HL-60/S4 (cell line): ENCODE measurements around the gene MYOM3.

Experiments used
- in situ Hi-C: fragments of 300-500 bp; cut with MboI; formaldehyde crosslinking; loops from 2 replicates; pipeline ENCODE4 v1.14.3; 2022; ENCODE audit warnings: low sequenced_read_pairs

MYOM3 gene

DNA sequence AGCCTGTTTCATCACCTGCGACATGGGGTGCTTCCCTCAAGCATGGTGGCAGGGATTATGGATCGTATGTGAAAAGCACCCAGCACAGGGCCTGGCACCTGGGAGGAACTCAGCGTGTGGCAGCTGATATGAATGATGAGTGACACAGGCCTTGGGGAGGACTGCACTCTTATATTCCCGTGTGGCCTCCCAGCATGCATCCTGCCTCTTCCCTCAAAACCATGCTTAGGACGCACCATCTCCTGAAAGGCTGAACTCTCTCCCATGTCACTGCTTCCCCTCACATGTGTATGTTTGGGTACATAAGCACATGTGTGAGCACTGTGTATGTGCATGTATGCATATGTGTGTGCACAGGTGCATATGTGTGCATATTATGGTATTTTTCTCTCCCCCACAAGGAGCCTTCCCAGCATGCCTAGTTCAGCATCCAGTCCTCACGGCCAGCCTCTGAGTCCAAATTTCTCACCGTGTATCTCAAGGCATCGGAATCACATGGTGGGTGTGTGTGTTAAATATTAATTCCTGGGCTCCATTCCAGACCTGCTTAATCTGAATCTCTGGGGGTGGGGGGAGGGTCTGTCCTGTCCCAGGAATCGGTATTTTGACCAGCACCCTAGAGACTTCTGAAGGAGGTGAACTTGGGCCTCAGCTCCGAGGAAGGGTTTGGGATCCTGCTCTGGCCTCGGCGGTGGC, 12.8 kb downstream of the MYOM3 start:
- in situ Hi-C loops, result no loop called here

DNA sequence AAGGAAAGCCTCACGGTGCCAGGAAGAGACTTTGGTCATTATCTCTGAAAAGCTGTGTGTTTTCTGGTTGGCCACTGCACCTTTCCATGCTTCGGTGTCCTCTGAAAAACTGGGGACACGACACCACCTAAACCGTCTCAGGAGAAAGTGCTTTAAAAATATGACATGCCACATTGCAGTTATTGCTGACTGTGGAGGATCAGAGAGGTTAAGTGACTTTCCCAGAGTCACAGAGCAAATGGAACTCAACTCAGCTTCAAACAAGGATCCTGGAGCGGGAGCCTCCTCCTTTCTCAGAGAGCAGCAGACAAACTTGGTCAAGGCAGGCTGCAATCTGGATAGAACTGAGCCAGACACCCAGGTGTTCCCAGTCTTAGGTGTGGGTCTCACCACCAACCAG, 13.8 kb downstream of the MYOM3 start:
- in situ Hi-C loops, result no loop called here

GRCh38 chr1:24097663-24098062, 14.3 kb downstream of the MYOM3 start:
- in situ Hi-C loops, result no loop called here

GRCh38 chr1:24096739-24097103, 15.2 kb downstream of the MYOM3 start:
- in situ Hi-C loops, result no loop called here

- in situ Hi-C loops, result no loop called here
Observed at GRCh38 chr1:24096009-24096738, 15.8 kb downstream of the MYOM3 start.

DNA sequence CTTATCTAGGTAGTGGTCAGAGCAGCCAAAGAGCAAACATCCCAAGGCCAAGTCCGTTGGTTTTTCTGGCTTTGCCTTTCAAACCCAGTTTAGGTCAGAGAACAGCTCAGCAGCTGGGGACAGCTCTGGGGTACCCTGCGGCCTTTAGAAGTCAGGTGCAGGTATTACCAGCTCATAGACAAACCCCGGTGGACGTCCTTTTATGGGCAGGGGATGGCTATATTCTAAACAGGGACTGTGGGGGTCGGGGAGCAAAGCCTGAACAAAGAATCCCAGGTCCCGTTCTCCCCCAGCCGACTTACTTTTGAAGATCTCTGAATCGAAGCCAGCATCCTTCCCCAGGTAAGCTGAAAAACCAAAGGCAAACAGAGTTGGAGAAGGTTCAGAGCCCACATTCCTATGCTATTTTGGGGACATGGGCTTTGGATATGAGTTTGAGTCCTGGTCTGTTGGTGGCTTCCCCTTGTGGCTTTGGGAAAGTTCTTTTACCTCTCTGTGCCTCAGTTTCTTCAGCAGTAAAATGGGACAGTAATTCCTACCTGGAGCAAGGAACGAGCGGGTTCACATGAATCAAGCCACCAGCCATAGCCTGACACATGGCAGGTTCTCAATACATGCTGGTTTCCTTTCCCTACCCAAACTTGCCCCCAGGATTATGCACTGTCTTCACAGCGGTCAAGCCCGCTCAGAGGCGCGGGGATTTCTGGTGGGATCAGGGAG, 16.6 kb downstream of the MYOM3 start:
- in situ Hi-C loops, result no loop called here

GRCh38 chr1:24094554-24094953, 17.4 kb downstream of the MYOM3 start:
- in situ Hi-C loops, result no loop called here

- in situ Hi-C loops, result no loop called here
Observed at GRCh38 chr1:24093732-24094131, 18.2 kb downstream of the MYOM3 start.

GRCh38 chr1:24092979-24093378, 19.0 kb downstream of the MYOM3 start:
- in situ Hi-C loops, result no loop called here

- in situ Hi-C loops, result no loop called here
Observed at GRCh38 chr1:24091971-24092482, 19.9 kb downstream of the MYOM3 start.

- in situ Hi-C loops, result no loop called here
Observed at GRCh38 chr1:24090736-24091135, 21.2 kb downstream of the MYOM3 start.

DNA sequence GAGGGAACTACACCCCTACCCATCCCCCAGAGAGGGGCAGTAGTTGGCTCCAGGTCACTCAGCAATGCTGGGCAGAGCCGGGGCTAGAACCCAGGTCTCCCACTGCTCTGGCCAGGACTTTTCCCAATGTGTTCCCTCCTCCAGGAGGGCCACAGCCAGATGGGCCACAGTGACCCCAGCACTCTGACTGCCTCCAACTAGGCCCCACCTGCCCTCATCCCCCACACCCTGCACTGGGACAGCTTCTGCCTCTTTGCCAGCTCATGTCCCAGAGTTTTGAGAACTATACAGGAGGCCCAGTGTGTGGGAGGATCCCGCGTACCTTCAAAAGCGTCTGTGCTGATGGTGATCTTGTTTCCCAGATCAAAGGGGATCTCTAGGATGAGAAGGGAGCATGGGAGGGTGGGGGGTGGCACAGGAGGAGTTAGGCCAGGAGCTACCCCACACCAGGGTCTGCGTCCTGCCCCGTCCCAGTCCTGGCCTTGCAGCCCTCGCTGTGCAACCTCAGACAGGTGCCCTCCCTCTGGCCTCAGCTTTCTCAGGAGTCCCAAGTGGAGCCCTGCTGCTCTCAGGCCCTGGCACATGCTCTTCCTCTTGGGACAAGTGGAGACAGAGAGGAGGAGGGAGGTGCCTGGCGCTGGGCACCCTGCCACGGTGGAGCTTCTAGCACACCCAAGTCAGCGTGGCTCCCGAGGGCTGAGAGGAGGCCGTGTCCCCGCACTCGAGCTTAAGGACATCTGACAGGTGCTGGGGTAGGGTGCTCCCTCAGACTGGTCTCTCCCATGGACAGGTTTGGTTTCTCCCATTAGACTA, 22.0 kb downstream of the MYOM3 start:
- in situ Hi-C loops, result no loop called here

DNA sequence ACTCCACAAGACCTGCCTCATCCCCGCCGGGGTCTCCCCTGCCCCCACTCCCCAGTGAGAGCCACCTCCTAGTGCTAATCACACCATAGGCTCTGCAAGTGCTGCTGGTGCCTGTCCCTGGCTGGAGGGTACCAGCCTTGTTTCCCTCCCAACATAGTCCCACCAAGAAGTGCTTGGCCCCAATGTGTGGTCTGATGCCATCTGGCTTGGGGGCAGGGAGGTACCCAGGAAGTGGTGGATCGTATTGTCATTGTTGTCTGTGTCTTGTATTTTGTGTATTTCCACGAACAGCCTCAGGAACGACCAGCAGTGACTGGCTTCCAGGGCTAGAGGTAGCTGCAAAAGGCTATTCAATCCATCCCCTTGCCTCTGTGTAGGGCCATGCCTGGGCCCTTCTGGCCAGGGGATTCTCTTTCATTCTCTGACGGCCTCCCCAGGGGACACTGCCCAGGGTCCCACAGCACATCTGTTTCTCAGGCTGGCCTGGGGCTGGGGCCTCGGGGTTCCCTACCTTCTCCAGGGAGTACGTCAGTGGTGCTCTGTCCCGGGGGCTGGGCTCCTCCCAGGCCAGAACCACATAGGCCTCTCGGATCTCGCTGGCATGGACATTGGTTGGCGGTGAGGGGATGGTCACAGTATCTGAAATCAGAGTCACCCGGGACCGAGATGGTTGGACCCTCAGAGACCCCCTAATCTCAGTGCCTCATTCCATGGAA, 22.8 kb downstream of the MYOM3 start:
- in situ Hi-C loops, result no loop called here

- in situ Hi-C loops, result no loop called here
Observed at GRCh38 chr1:24086466-24086865, 25.5 kb downstream of the MYOM3 start.

- in situ Hi-C loops, result no loop called here
Observed at GRCh38 chr1:24085546-24085945, 26.4 kb downstream of the MYOM3 start.

- in situ Hi-C loops, result no loop called here
Observed at GRCh38 chr1:24085007-24085406, 26.9 kb downstream of the MYOM3 start.

DNA sequence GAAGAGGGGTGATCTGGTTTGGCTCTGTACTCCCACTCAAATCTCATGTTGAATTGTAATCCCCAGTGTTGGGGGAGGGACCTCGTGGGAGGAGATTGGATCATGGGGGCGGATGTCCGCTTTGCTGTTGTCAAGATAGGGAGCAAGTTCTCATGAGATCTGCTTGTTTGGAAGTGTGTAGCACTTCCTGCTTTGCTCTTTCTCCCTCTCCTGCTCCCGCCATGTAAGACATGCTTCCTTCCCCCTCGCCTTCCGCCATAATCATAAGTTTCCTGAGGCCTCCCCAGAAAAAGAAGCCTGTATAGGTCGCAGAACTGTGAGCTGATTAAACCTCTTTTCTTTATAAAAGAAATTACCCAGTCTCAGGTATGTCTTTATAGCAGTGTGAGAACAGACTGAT, 27.9 kb downstream of the MYOM3 start:
- in situ Hi-C loops, result no loop called here

DNA sequence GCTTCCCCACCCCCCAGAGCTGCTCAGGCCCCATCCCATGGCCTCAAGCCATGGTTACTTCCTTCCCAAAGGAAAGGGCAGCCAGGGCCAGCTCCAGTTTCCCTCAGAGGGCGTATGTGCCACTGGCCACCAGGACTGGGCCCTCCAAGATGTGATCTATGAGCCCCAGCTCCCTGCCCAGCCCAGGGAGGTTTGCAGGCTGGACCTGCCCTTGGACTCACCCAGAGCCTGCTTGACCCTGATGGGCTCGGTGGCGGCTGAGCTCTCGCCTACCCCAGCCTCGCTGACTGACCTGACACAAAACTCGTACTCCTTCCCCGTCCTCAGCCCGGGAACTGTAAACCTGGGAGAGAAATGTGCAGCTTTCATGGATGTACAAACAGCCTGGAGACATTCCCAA, 29.6 kb downstream of the MYOM3 start:
- in situ Hi-C loops, result no loop called here

- in situ Hi-C loops, result no loop called here
Observed at GRCh38 chr1:24081190-24081589, 30.7 kb downstream of the MYOM3 start.

- in situ Hi-C loops, result no loop called here
Observed at GRCh38 chr1:24080131-24080530, 31.8 kb downstream of the MYOM3 start.
